ENCODE measurements around the gene CTBP2.

GRCh38 chr10:125003146-125003900 lies 157.0 kb downstream of the CTBP2 start:
- TF ChIP-seq, protein P1, sequence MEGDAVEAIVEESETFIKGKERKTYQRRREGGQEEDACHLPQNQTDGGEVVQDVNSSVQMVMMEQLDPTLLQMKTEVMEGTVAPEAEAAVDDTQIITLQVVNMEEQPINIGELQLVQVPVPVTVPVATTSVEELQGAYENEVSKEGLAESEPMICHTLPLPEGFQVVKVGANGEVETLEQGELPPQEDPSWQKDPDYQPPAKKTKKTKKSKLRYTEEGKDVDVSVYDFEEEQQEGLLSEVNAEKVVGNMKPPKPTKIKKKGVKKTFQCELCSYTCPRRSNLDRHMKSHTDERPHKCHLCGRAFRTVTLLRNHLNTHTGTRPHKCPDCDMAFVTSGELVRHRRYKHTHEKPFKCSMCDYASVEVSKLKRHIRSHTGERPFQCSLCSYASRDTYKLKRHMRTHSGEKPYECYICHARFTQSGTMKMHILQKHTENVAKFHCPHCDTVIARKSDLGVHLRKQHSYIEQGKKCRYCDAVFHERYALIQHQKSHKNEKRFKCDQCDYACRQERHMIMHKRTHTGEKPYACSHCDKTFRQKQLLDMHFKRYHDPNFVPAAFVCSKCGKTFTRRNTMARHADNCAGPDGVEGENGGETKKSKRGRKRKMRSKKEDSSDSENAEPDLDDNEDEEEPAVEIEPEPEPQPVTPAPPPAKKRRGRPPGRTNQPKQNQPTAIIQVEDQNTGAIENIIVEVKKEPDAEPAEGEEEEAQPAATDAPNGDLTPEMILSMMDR (IDR thresholded peaks at IDR 0.05), result peak in 1 of 12 donors; percentile 6
- no peak for TF ChIP-seq POLR2A (IDR thresholded peaks at IDR 0.05)
